GM23248 (cell line): ENCODE data around the gene TBC1D1.

Source experiments
- EZH2 ChIP-seq: fragments of 200-600 bp; sonication (generic); IDR thresholded peaks from 2 replicates; pipeline ENCODE4 v1.6.1; 2018; ENCODE audit warnings: antibody characterized with exemption, mild to moderate bottlenecking; ENCODE audit not compliant: insufficient read depth, poor library complexity, severe bottlenecking
- EZH2phosphoT487 ChIP-seq: fragments of 200-600 bp; sonication (generic); IDR thresholded peaks from 2 replicates; pipeline ENCODE4 v1.6.1; 2018; ENCODE audit warnings: antibody characterized with exemption, moderate library complexity, mild to moderate bottlenecking, low read depth; ENCODE audit not compliant: insufficient read depth

DNA sequence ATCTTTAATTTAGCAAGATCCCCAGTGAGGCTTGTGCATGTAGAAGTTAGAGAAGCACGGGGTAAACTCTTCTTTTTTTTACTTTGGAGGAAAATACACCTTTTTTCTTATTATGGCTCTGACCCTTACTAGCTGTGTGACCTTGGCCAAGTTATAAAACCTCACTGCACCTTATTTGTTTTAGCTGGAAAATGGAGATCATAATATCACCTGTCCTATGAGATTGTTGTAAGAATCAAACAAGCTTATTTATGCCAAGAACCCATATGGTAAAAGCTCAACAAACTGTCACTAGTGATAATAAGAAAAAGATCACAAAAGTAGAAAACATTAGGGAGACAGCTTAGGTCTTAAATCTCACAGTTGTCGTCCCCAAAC is 196.0 kb downstream of the TBC1D1 start:
- TF ChIP-seq EZH2 (no peak), EZH2phosphoT487 (no peak)
